IMR-90 (cell line): ENCODE data around the gene TMPRSS11A. TPM values are rescaled to one million over a fixed set of nuclear protein-coding genes. Genes with fewer than 3 reads are reported as not detected.

Experiments used
- ATAC-seq: fragments of 200-7000 bp; cut with Tn5 transposase; 2 replicates; pipeline ENCODE4 v1.9.1; 2020; ENCODE audit warnings: low read depth, mild to moderate bottlenecking, moderate library complexity
- BruUV-seq: library from RNA; stranded (reverse); fragments of 400-500 nt; replicated peaks from 2 replicates; lab custom pipeline; 2021; lab: Mats Ljungman, UMichigan
- CTCF ChIA-PET: fragments of 300-600 bp; formaldehyde crosslinking; extraction: SDS; loops from one replicate; lab custom pipeline; 2021; ENCODE audit warnings: antibody characterized with exemption; lab: Yijun Ruan, JAX
- POLR2A ChIA-PET: fragments of 300-600 bp; sonication (Branson Sonifier 250); formaldehyde crosslinking; loops from one replicate; lab custom pipeline; 2022; ENCODE audit warnings: antibody characterized with exemption; ENCODE audit not compliant: unreplicated experiment; lab: Charles Lee
- DNase-seq: peaks from one replicate; pipeline ENCODE4 v3.0.0; 2013
- H2AFZ ChIP-seq: replicated peaks from 2 replicates; pipeline ENCODE3; 2013; ENCODE audit warnings: low read length, mild to moderate bottlenecking; ENCODE audit not compliant: poor library complexity
- H2AK5ac ChIP-seq: 2 replicates; pipeline ENCODE4 v1.6.1; 2013; ENCODE audit warnings: low read depth, low read length, inconsistent platforms
- H2AK9ac ChIP-seq: replicated peaks from 2 replicates; pipeline ENCODE3; 2013; ENCODE audit warnings: mild to moderate bottlenecking, low read depth, low read length, moderate library complexity; ENCODE audit not compliant: poor library complexity
- H2BK120ac ChIP-seq: 2 replicates; pipeline ENCODE4 v1.6.1; 2013; ENCODE audit warnings: low read depth, low read length, inconsistent platforms
- H2BK15ac ChIP-seq: 3 replicates; pipeline ENCODE4 v1.6.1; 2013; ENCODE audit warnings: low read depth, low read length, inconsistent platforms
- H2BK20ac ChIP-seq: 2 replicates; pipeline ENCODE4 v1.6.1; 2013; ENCODE audit warnings: low read depth, mild to moderate bottlenecking, inconsistent platforms, low read length, moderate library complexity
- H2BK5ac ChIP-seq: 2 replicates; pipeline ENCODE4 v1.6.1; 2013; ENCODE audit warnings: mild to moderate bottlenecking, low read depth, low read length, inconsistent platforms; ENCODE audit not compliant: poor library complexity, severe bottlenecking
- H3K14ac ChIP-seq: replicated peaks from 2 replicates; pipeline ENCODE4 v1.6.1; 2013; ENCODE audit warnings: low read depth, low read length, inconsistent platforms
- H3K18ac ChIP-seq: 2 replicates; pipeline ENCODE4 v1.6.1; 2013; ENCODE audit warnings: low read depth, low read length, control low read depth
- H3K23ac ChIP-seq: 2 replicates; pipeline ENCODE4 v1.6.1; 2013; ENCODE audit warnings: low read depth, low read length, inconsistent platforms
- H3K27ac ChIP-seq: 2 replicates; pipeline ENCODE4 v1.5.1; 2013; ENCODE audit warnings: mild to moderate bottlenecking, control low read depth, low read length; ENCODE audit not compliant: insufficient read depth
- H3K27me3 ChIP-seq: 2 replicates; pipeline ENCODE4 v1.6.1; 2013; ENCODE audit warnings: low read length; ENCODE audit not compliant: control insufficient read depth, insufficient read depth
- H3K36me3 ChIP-seq: 2 replicates; pipeline ENCODE4 v1.6.1; 2013; ENCODE audit warnings: low read length, mixed read lengths; ENCODE audit not compliant: control insufficient read depth, insufficient read depth
- H3K4ac ChIP-seq: 2 replicates; pipeline ENCODE4 v1.6.1; 2013; ENCODE audit warnings: low read depth, low read length, inconsistent platforms
- H3K4me1 ChIP-seq: 2 replicates; pipeline ENCODE4 v1.6.1; 2013; ENCODE audit warnings: low read length, mixed read lengths; ENCODE audit not compliant: control insufficient read depth, insufficient read depth
- H3K4me2 ChIP-seq: 2 replicates; pipeline ENCODE4 v1.6.1; 2013; ENCODE audit warnings: low read depth, mild to moderate bottlenecking, control low read depth, low read length, moderate library complexity
- H3K4me3 ChIP-seq: 2 replicates; pipeline ENCODE4 v1.5.1; 2013; ENCODE audit warnings: low read depth, mild to moderate bottlenecking, control low read depth, low read length, moderate library complexity; ENCODE audit not compliant: insufficient read depth
- H3K56ac ChIP-seq: 2 replicates; pipeline ENCODE4 v1.6.1; 2013; ENCODE audit warnings: low read length, inconsistent platforms; ENCODE audit not compliant: insufficient read depth; ENCODE audit errors: extremely low read depth
- H3K79me1 ChIP-seq, 2 experiments: 2 replicates each; pipeline ENCODE4 v1.6.1; 2013; ENCODE audit warnings: low read length in 2 of 2, inconsistent platforms in 1 of 2, low read depth in 1 of 2
- H3K9ac ChIP-seq: 2 replicates; pipeline ENCODE4 v1.6.1; 2013; ENCODE audit warnings: low read depth, low read length, control low read depth
- H3K9me1 ChIP-seq: 2 replicates; pipeline ENCODE4 v1.6.1; 2013; ENCODE audit warnings: low read length, inconsistent platforms; ENCODE audit not compliant: insufficient read depth
- H3K9me3 ChIP-seq: 2 replicates; pipeline ENCODE4 v1.6.1; 2013; ENCODE audit warnings: low read length; ENCODE audit not compliant: control insufficient read depth, insufficient read depth
- H4K20me1 ChIP-seq: 2 replicates; pipeline ENCODE4 v1.6.1; 2013; ENCODE audit warnings: low read length, inconsistent platforms; ENCODE audit not compliant: insufficient read depth
- H4K5ac ChIP-seq: 2 replicates; pipeline ENCODE4 v1.6.1; 2013; ENCODE audit warnings: mild to moderate bottlenecking, low read depth, low read length, control low read depth
- H4K8ac ChIP-seq, 2 experiments: 2 replicates each; pipeline ENCODE4 v1.6.1; 2013; ENCODE audit warnings: low read depth in 2 of 2, low read length in 2 of 2, control low read depth in 1 of 2, inconsistent platforms in 1 of 2
- H4K91ac ChIP-seq: 2 replicates; pipeline ENCODE4 v1.6.1; 2013; ENCODE audit warnings: low read depth, low read length, inconsistent platforms; ENCODE audit not compliant: insufficient read depth
- MAFK ChIP-seq: IDR thresholded peaks from 2 replicates; pipeline ENCODE4 v1.6.1; 2012; ENCODE audit warnings: low read depth, low read length, improper control_type of control experiment
- MXI1 ChIP-seq: IDR thresholded peaks from 2 replicates; pipeline ENCODE4 v1.6.1; 2012; ENCODE audit warnings: low read depth, mild to moderate bottlenecking, low read length, moderate library complexity, borderline replicate concordance
- SMC3 ChIP-seq: fragments of 150-350 bp; IDR thresholded peaks from 2 replicates; pipeline ENCODE4 v1.6.1; 2016; ENCODE audit warnings: low read depth, mild to moderate bottlenecking, antibody characterized with exemption, low read length, moderate library complexity
- dilution Hi-C: fragments of 300-500 bp; cut with HindIII; formaldehyde crosslinking; loops from one replicate; pipeline ENCODE4 v1.14.3; 2018; ENCODE audit warnings: low sequenced_read_pairs; ENCODE audit not compliant: unreplicated experiment
- in situ Hi-C: fragments of 300-500 bp; cut with MboI; formaldehyde crosslinking; loops from 3 replicates; pipeline ENCODE4 v1.14.3; 2019; ENCODE audit warnings: low sequenced_read_pairs, inconsistent platforms, mixed read lengths
- intact Hi-C: fragments of 100-400 bp; cut with micrococcal nuclease; formaldehyde crosslinking; loops from 2 replicates; pipeline ENCODE4 v1.10.0; 2022
- polyA plus RNA-seq, 3 experiments: library from polyadenylated mRNA; depleted of rRNA; stranded (reverse); fragments of >200 nt; gene quantifications; 2 replicates each; pipeline ENCODE4 v1.2.3, GENCODE V29; 2012; ENCODE audit warnings: low replicate concordance in 1 of 3
- total RNA-seq: library from RNA; depleted of rRNA; stranded (reverse); fragments of >200 nt; gene quantifications from 2 replicates; pipeline ENCODE4 v1.2.3, GENCODE V29; 2012
- TF ChIP-seq, protein P1 (sequence below): fragments of 150-350 bp; IDR thresholded peaks from 2 replicates; pipeline ENCODE4 v1.6.1; 2017; ENCODE audit warnings: mild to moderate bottlenecking, antibody characterized with exemption, low read length, low read depth
- TF ChIP-seq, protein P2 (sequence below): conservative IDR thresholded peaks from 2 replicates; pipeline ENCODE4 v1.5.1; 2012; ENCODE audit warnings: mild to moderate bottlenecking, low read depth, low read length, improper control_type of control experiment

The TMPRSS11A gene
- total and polyA plus RNA-seq, 2 of the 4 experiments (the other 2 are of a cell fraction) = not detected

DNA sequence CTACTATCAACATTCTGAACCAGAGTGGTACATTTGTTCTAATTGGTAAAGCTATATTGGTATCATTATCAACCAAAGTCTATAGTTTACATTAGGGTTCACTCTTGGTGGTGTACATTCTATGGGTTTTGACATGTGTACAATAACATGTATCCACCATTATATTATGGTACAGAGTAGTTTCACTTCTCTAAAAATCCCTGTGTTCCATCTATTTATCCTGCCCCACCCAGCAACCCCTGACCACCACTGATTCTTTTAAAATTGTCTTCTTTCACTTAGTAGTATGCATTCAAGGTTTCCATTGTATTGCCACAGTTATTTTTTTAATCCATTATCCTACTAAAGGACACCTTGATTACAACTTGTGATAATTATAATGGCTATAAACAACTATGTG is 64.2 kb downstream of the TMPRSS11A start:
- Histone ChIP-seq H4K5ac (no peak overlapping the region), H3K4me2 (no peak overlapping the region), H2BK20ac (no peak overlapping the region), H2BK120ac (no peak overlapping the region), H3K9me1 (no peaks in the 10 kb centered on the region), H3K14ac (no peak overlapping the region), H3K4me3 (no peak overlapping the region), H3K27ac (no peak overlapping the region), H3K56ac (no peak overlapping the region), H3K9me3 (no peaks in the 10 kb centered on the region), H3K27me3 (no peaks in the 10 kb centered on the region), H3K36me3 (no peaks in the 10 kb centered on the region), H2AFZ (no peak overlapping the region), H2AK9ac (no peak overlapping the region), H4K20me1 (no peaks in the 10 kb centered on the region), H4K91ac (no peak overlapping the region), H3K9ac (no peak overlapping the region), H3K79me1 (no peaks in the 10 kb centered on the region), H2AK5ac (no peak overlapping the region), H2BK15ac (no peak overlapping the region), H3K4ac (no peak overlapping the region), H3K4me1 (no peaks in the 10 kb centered on the region), H2BK5ac (no peak overlapping the region), H3K23ac (no peak overlapping the region), H4K8ac (no peak overlapping the region), H3K18ac (no peak overlapping the region)
- BruUV-seq = no TSS peak
- CTCF ChIA-PET = no interaction called here
- dilution Hi-C loops = no loop called here
- in situ Hi-C loops = no loop called here
- ATAC-seq (no peak), DNase-seq (no peak)
- TF ChIP-seq MXI1 (no peak), SMC3 (no peak), MAFK (no peak)
- TF ChIP-seq, protein P1, sequence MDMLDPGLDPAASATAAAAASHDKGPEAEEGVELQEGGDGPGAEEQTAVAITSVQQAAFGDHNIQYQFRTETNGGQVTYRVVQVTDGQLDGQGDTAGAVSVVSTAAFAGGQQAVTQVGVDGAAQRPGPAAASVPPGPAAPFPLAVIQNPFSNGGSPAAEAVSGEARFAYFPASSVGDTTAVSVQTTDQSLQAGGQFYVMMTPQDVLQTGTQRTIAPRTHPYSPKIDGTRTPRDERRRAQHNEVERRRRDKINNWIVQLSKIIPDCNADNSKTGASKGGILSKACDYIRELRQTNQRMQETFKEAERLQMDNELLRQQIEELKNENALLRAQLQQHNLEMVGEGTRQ = no peak
- TF ChIP-seq, protein P2, sequence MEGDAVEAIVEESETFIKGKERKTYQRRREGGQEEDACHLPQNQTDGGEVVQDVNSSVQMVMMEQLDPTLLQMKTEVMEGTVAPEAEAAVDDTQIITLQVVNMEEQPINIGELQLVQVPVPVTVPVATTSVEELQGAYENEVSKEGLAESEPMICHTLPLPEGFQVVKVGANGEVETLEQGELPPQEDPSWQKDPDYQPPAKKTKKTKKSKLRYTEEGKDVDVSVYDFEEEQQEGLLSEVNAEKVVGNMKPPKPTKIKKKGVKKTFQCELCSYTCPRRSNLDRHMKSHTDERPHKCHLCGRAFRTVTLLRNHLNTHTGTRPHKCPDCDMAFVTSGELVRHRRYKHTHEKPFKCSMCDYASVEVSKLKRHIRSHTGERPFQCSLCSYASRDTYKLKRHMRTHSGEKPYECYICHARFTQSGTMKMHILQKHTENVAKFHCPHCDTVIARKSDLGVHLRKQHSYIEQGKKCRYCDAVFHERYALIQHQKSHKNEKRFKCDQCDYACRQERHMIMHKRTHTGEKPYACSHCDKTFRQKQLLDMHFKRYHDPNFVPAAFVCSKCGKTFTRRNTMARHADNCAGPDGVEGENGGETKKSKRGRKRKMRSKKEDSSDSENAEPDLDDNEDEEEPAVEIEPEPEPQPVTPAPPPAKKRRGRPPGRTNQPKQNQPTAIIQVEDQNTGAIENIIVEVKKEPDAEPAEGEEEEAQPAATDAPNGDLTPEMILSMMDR = no peak
- intact Hi-C loops = no loop called here
- POLR2A ChIA-PET = no interaction called here
